ENCODE measurements around the gene OAS1.

GRCh38 chr12:112939761-112940381, 33.1 kb downstream of the OAS1 start:
- no peak for TF ChIP-seq EZH2 (IDR thresholded peaks at IDR 0.05; ENCODE audit: low read length)
- TF ChIP-seq CTCF (optimal IDR thresholded peaks at IDR 0.05 in 1 of 3, IDR thresholded peaks at IDR 0.05 in 1 of 3, conservative IDR thresholded peaks at IDR 0.05 in 1 of 3; ENCODE audit: extremely low read depth in 1 of 3, insufficient read depth in 2 of 3, low read length in 3 of 3): peak in 1 of 3 experiments; percentile 7
